HFF-Myc (cell line): ENCODE results near the gene CLEC16A.

Experiments
- DNase-seq: peaks from one replicate; pipeline ENCODE4 v3.0.0-alpha.2; 2011; ENCODE audit warnings: low read depth; ENCODE audit errors: extremely low read depth
- H3K4me3 ChIP-seq: replicated peaks from 2 replicates; pipeline ENCODE4 v1.5.1; 2011; ENCODE audit warnings: low read depth, mild to moderate bottlenecking, control low read depth, low read length
- TF ChIP-seq, protein P1 (sequence below): IDR thresholded peaks from 2 replicates; pipeline ENCODE4 v1.5.1; 2012; ENCODE audit warnings: mild to moderate bottlenecking, low read depth, low read length, control low read depth; ENCODE audit errors: missing control alignments

The CLEC16A gene

DNA sequence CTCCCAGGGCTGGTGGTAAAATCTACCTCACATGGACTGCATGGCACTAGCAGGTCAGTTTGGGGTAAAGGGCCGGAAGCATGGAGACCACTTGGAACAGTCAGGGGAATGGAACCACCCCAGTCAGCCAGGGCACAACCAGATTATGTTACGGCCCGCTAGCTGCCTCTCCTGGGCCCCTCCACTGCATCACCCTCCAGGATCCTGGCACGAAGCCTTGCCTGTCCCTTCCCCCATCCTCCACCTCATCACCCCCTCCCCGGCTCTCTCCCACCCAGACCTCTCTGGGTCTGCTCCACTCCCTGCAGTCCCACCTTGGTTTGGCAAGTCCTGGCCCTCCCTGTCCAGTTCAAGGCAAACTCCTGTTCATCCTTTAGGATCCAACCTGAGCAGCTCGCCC is 91.7 kb downstream of the CLEC16A start:
- DNase-seq = no peak
- H3K4me3 ChIP-seq = no peak overlapping the region
- TF ChIP-seq, protein P1, sequence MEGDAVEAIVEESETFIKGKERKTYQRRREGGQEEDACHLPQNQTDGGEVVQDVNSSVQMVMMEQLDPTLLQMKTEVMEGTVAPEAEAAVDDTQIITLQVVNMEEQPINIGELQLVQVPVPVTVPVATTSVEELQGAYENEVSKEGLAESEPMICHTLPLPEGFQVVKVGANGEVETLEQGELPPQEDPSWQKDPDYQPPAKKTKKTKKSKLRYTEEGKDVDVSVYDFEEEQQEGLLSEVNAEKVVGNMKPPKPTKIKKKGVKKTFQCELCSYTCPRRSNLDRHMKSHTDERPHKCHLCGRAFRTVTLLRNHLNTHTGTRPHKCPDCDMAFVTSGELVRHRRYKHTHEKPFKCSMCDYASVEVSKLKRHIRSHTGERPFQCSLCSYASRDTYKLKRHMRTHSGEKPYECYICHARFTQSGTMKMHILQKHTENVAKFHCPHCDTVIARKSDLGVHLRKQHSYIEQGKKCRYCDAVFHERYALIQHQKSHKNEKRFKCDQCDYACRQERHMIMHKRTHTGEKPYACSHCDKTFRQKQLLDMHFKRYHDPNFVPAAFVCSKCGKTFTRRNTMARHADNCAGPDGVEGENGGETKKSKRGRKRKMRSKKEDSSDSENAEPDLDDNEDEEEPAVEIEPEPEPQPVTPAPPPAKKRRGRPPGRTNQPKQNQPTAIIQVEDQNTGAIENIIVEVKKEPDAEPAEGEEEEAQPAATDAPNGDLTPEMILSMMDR = no peak

GRCh38 chr16:11036868-11037410 is 92.6 kb downstream of the CLEC16A start:
- no peak overlapping the region for H3K4me3 ChIP-seq
- no peak for DNase-seq
- TF ChIP-seq, protein P1 = no peak

DNA sequence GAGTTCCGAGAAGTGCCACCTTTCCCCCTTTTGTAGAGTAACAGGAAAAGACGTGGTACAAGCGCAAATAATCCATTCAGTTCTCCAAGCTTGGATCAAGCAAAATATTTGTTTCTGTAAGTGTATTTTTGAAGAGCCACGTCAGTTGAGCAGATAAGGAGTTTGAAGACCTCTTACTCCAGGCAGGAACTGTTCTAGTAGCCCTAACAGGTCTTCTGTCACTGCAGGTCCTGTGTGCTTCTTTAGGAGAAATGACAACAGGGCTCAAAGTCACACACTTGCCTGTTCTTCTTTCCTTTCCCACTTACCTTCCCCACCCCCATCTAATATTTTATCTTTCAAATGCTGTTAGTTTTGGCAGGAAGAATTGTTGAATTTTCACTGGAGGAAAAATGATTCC is 93.9 kb downstream of the CLEC16A start:
- no peak overlapping the region for H3K4me3 ChIP-seq
- DNase-seq = no peak
- TF ChIP-seq, protein P1 = no peak

- no peak overlapping the region for H3K4me3 ChIP-seq
- TF ChIP-seq, protein P1 = no peak
- DNase-seq = no peak
Measured at GRCh38 chr16:11038777-11039176, 94.4 kb downstream of the CLEC16A start.

- TF ChIP-seq, protein P1 = no peak
- H3K4me3 ChIP-seq = no peak overlapping the region
- DNase-seq = no peak
Measured at GRCh38 chr16:11039726-11040125, 95.4 kb downstream of the CLEC16A start.

DNA sequence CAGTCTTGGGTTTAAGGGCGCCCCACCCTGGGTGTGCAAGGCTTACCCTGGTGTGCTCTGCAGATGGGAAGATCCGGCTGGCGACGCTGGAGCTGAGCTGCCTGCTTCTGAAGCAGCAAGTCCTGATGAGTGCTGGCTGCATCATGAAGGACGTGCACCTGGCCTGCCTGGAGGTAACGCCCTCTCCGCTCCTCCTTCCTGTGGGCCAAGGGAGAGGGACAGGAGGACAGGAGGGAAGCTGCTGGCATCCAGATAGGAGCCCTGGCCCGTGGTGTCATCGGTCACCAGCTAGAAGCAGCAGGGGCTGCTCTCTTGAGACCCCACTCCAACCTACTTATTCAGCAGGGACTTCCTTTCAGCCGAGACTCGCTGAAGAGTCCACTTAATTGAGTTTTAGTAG is 97.8 kb downstream of the CLEC16A start:
- H3K4me3 ChIP-seq = no peak overlapping the region
- DNase-seq = no peak
- TF ChIP-seq, protein P1 = no peak

DNA sequence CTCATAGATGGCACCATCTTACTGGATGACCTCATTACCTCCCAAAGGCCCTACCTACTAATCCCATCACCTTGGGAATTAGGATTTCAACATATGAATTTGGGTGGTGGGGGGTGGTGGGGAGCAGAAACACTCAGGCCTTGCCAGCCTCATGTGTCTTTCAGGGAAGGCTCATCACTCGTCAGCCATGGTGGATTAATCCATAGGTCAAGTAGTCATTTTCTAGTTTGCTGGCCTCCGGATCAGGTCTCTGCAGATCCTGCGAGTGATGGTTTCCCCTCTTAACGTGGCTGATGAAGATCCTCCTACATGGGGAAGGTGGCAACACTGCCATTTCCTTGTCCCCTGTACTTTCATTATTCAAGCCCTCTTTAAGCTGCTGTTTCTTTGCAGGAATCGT is 101.1 kb downstream of the CLEC16A start:
- TF ChIP-seq, protein P1 = no peak
- H3K4me3 ChIP-seq = no peak overlapping the region
- DNase-seq = no peak
